Measurements from ENCODE around the gene GRIK4. TPM values are rescaled to one million over a fixed set of nuclear protein-coding genes. Genes with fewer than 3 reads are reported as not detected.
"Not testable (repeated sequence)": the region's sequence is repeated elsewhere in the genome, so short reads cannot be mapped to it uniquely, and the experiment has no call there.

The GRIK4 gene
- total RNA-seq, 1 donor from 2014 or later, result not detected

GRCh38 chr11:120494595-120494994 lies 17.0 kb upstream of the GRIK4 start:
- Mint-ChIP-seq H3K9me3 (no peaks in the 10 kb centered on the region), H3K4me3 (ENCODE audit: low read depth) (no peak overlapping the region), H3K36me3 (ENCODE audit: low read depth) (no peaks in the 10 kb centered on the region), H3K27me3 (ENCODE audit: low read depth) (peaks cover 15% of the 10 kb centered on the region), H3K27ac (no peak overlapping the region), H3K4me1 (ENCODE audit: low read depth) (no peaks in the 10 kb centered on the region)
- intact Hi-C loops (cut with micrococcal nuclease), result no loop called here
- no peak for DNase-seq (ENCODE audit: low spot score)

GRCh38 chr11:120499088-120499487 lies 12.5 kb upstream of the GRIK4 start:
- no peak overlapping the region for H3K4me3 Mint-ChIP-seq (ENCODE audit: low read depth)
- H3K4me1 Mint-ChIP-seq (ENCODE audit: low read depth), result no peaks in the 10 kb centered on the region
- no peaks in the 10 kb centered on the region for H3K36me3 Mint-ChIP-seq (ENCODE audit: low read depth)
- H3K27ac Mint-ChIP-seq, result no peak overlapping the region
- no peaks in the 10 kb centered on the region for H3K9me3 Mint-ChIP-seq
- no peak for DNase-seq (ENCODE audit: low spot score)
- intact Hi-C loops (cut with micrococcal nuclease), result no loop called here
- H3K27me3 Mint-ChIP-seq (ENCODE audit: low read depth), result peaks cover 40% of the 10 kb centered on the region

- no peak overlapping the region for H3K27ac Mint-ChIP-seq
Observed at GRCh38 chr11:120499859-120500258, 11.7 kb upstream of the GRIK4 start.

GRCh38 chr11:120500414-120501071 lies 11.0 kb upstream of the GRIK4 start:
- no peaks in the 10 kb centered on the region for H3K4me1 Mint-ChIP-seq (ENCODE audit: low read depth)
- H3K36me3 Mint-ChIP-seq (ENCODE audit: low read depth), result no peaks in the 10 kb centered on the region
- intact Hi-C loops (cut with micrococcal nuclease), result no loop called here
- no peak overlapping the region for H3K4me3 Mint-ChIP-seq (ENCODE audit: low read depth)
- DNase-seq (ENCODE audit: low spot score), result no peak
- no peaks in the 10 kb centered on the region for H3K9me3 Mint-ChIP-seq
- peaks cover 44% of the 10 kb centered on the region for H3K27me3 Mint-ChIP-seq (ENCODE audit: low read depth)
- H3K27ac Mint-ChIP-seq, result no peak overlapping the region

More at GRCh38 chr11:120499859-120500258, 11.7 kb upstream of the GRIK4 start:
- intact Hi-C loops (cut with micrococcal nuclease), result no loop called here
- no peak overlapping the region for H3K4me3 Mint-ChIP-seq (ENCODE audit: low read depth)
- peaks cover 44% of the 10 kb centered on the region for H3K27me3 Mint-ChIP-seq (ENCODE audit: low read depth)
- no peaks in the 10 kb centered on the region for H3K9me3 Mint-ChIP-seq
- no peaks in the 10 kb centered on the region for H3K4me1 Mint-ChIP-seq (ENCODE audit: low read depth)
- DNase-seq (ENCODE audit: low spot score), result no peak
- H3K36me3 Mint-ChIP-seq (ENCODE audit: low read depth), result no peaks in the 10 kb centered on the region

- no peaks in the 10 kb centered on the region for H3K4me1 Mint-ChIP-seq (ENCODE audit: low read depth)
- no peaks in the 10 kb centered on the region for H3K36me3 Mint-ChIP-seq (ENCODE audit: low read depth)
- peaks cover 47% of the 10 kb centered on the region for H3K27me3 Mint-ChIP-seq (ENCODE audit: low read depth)
- intact Hi-C loops (cut with micrococcal nuclease), result no loop called here
- no peak overlapping the region for H3K27ac Mint-ChIP-seq
- no peaks in the 10 kb centered on the region for H3K9me3 Mint-ChIP-seq
- no peak for DNase-seq (ENCODE audit: low spot score)
- H3K4me3 Mint-ChIP-seq (ENCODE audit: low read depth), result no peak overlapping the region
Observed at GRCh38 chr11:120501440-120501839, 10.1 kb upstream of the GRIK4 start.

- DNase-seq (ENCODE audit: low spot score), result no peak
- Mint-ChIP-seq H3K27ac (no peak overlapping the region), H3K27me3 (ENCODE audit: low read depth) (peaks cover 49% of the 10 kb centered on the region), H3K36me3 (ENCODE audit: low read depth) (no peaks in the 10 kb centered on the region), H3K4me1 (ENCODE audit: low read depth) (no peaks in the 10 kb centered on the region), H3K9me3 (no peaks in the 10 kb centered on the region), H3K4me3 (ENCODE audit: low read depth) (no peak overlapping the region)
- intact Hi-C loops (cut with micrococcal nuclease), result no loop called here
Observed at GRCh38 chr11:120501976-120502755, 9.4 kb upstream of the GRIK4 start.

GRCh38 chr11:120503529-120503928 lies 8.0 kb upstream of the GRIK4 start:
- H3K4me3 Mint-ChIP-seq (ENCODE audit: low read depth); H3K27ac Mint-ChIP-seq; H3K36me3 Mint-ChIP-seq (ENCODE audit: low read depth); H3K9me3 Mint-ChIP-seq; H3K4me1 Mint-ChIP-seq (ENCODE audit: low read depth); intact Hi-C loops (cut with micrococcal nuclease); DNase-seq (ENCODE audit: low spot score): not testable (repeated sequence)
- peaks cover 44% of the 10 kb centered on the region for H3K27me3 Mint-ChIP-seq (ENCODE audit: low read depth)

GRCh38 chr11:120505801-120506425 lies 5.6 kb upstream of the GRIK4 start:
- Mint-ChIP-seq H3K36me3 (ENCODE audit: low read depth) (no peaks in the 10 kb centered on the region), H3K4me3 (ENCODE audit: low read depth) (no peak overlapping the region), H3K27ac (no peak overlapping the region), H3K4me1 (ENCODE audit: low read depth) (peaks cover under 1% of the 10 kb centered on the region), H3K27me3 (ENCODE audit: low read depth) (peaks cover 43% of the 10 kb centered on the region), H3K9me3 (no peaks in the 10 kb centered on the region)
- intact Hi-C loops (cut with micrococcal nuclease), result no loop called here
- DNase-seq (ENCODE audit: low spot score), result no peak

GRCh38 chr11:120509346-120510053 lies 2.0 kb upstream of the GRIK4 start:
- intact Hi-C loops (cut with micrococcal nuclease), result loop anchor here (2.0 to 5.0 kb wide), 3 partner anchors 293 to 683 kb away; no protein-coding TSS in a partner anchor
- Mint-ChIP-seq H3K36me3 (ENCODE audit: low read depth) (no peaks in the 10 kb centered on the region), H3K27ac (no peak overlapping the region), H3K9me3 (no peaks in the 10 kb centered on the region), H3K4me3 (ENCODE audit: low read depth) (no peak overlapping the region), H3K27me3 (ENCODE audit: low read depth) (peaks cover 39% of the 10 kb centered on the region), H3K4me1 (ENCODE audit: low read depth) (peaks cover 2% of the 10 kb centered on the region)
- DNase-seq (ENCODE audit: low spot score), result no peak

GRCh38 chr11:120510406-120511115 lies 987 bp upstream of the GRIK4 start:
- peaks cover 2% of the 10 kb centered on the region for H3K4me1 Mint-ChIP-seq (ENCODE audit: low read depth)
- no peaks in the 10 kb centered on the region for H3K9me3 Mint-ChIP-seq
- H3K36me3 Mint-ChIP-seq (ENCODE audit: low read depth), result no peaks in the 10 kb centered on the region
- H3K27me3 Mint-ChIP-seq (ENCODE audit: low read depth), result peaks cover 47% of the 10 kb centered on the region
- intact Hi-C loops (cut with micrococcal nuclease), result loop anchor here (1.0 to 5.0 kb wide), 5 partner anchors 175 to 682 kb away; no protein-coding TSS in a partner anchor
- DNase-seq (ENCODE audit: low spot score), result no peak
- no peak overlapping the region for H3K4me3 Mint-ChIP-seq (ENCODE audit: low read depth)
- no peak overlapping the region for H3K27ac Mint-ChIP-seq

- no peak overlapping the region for H3K4me3 Mint-ChIP-seq (ENCODE audit: low read depth)
- H3K27me3 Mint-ChIP-seq (ENCODE audit: low read depth), result peaks cover 47% of the 10 kb centered on the region
- H3K27ac Mint-ChIP-seq, result no peak overlapping the region
- H3K36me3 Mint-ChIP-seq (ENCODE audit: low read depth), result no peaks in the 10 kb centered on the region
- no peak for DNase-seq (ENCODE audit: low spot score)
- H3K9me3 Mint-ChIP-seq, result no peaks in the 10 kb centered on the region
- peaks cover 2% of the 10 kb centered on the region for H3K4me1 Mint-ChIP-seq (ENCODE audit: low read depth)
- intact Hi-C loops (cut with micrococcal nuclease), result loop anchor here (1.0 to 5.0 kb wide), 5 partner anchors 173 to 680 kb away; no protein-coding TSS in a partner anchor
Observed at GRCh38 chr11:120511820-120512738, 531 bp downstream of the GRIK4 start.

All from activated T-helper 2 cell treated with anti-CD3 and anti-CD28 coated beads, Interferon-gamma antibody, Interleukin-2, Interleukin-4, amounts not matched to agents 10 μg/mL and 5 μg/mL and 100 μg/mL, durations not matched to agents 14 hours and 24 hours and 36 hours (primary cell).